IPS-15b (cell line): Measurements from ENCODE around the gene CCDC186.
A peak's percentile ranks its signal among the peaks of the same experiment; 100 is the strongest.

ENCODE experiments used
- H3K27me3 ChIP-seq: one replicate; pipeline ENCODE4 v1.6.1; 2013; ENCODE audit warnings: low read length; ENCODE audit not compliant: control insufficient read depth, insufficient read depth
- H3K36me3 ChIP-seq: one replicate; pipeline ENCODE4 v1.6.1; 2013; ENCODE audit warnings: low read length; ENCODE audit not compliant: control insufficient read depth, insufficient read depth
- H3K4me1 ChIP-seq: one replicate; pipeline ENCODE4 v1.6.1; 2013; ENCODE audit warnings: mild to moderate bottlenecking, low read length; ENCODE audit not compliant: control insufficient read depth, insufficient read depth
- H3K4me3 ChIP-seq: one replicate; pipeline ENCODE4 v1.5.1; 2013; ENCODE audit warnings: low read depth, low read length
- H3K9ac ChIP-seq: one replicate; pipeline ENCODE4 v1.6.1; 2013; ENCODE audit warnings: low read depth, mild to moderate bottlenecking, low read length
- H3K9me3 ChIP-seq: one replicate; pipeline ENCODE4 v1.6.1; 2013; ENCODE audit warnings: mild to moderate bottlenecking, low read length; ENCODE audit not compliant: control insufficient read depth, insufficient read depth

Gene CCDC186

DNA sequence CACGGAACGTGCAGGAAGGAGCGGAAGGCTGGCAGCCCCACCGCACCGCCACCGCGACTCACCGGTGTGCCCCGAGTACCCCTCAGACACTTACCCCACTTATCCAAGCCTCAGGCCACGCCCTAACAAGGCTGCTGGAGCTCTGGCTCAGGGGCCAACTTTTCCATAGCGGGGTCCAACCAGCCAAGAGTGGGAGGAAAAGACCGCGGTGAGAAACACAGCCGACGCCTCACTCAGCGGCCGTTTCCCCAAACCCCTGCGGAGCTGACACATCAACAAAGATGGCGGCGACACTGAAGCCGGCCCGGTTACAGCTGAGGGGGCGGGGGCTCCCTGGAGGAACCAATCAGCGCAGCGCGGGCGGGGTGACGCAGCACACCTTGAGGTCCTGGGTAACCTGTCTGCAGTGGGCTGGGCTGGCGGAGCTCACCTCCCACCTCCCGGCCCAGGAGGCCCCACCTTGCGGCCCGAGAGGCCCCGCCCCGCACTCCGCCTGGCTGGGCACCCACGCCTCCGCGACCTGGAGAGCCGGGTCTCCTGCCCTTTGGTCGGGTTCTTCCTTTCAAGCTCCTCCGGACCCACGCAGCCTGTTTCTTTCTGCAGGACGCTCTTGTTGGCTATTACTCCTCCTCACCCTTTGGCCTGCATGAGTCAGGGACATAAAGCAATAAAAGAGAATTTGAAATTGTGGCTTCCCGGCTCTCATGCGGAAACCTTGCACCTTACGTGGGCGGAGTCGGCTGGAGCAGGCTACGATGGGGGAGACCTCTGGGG is at the start of gene CCDC186:
Gene CCDC186 (minus strand): TSS at position 283 of the 774 bp plus-strand sequence. CDS start 10,935 bp downstream, outside the sequence.
- peaks cover 7% of the 10 kb centered on the region for H3K4me1 ChIP-seq
- peak within 1 kb of the TSS; percentile 93 for H3K9ac ChIP-seq
- peaks cover 21% of the 10 kb centered on the region for H3K27me3 ChIP-seq
- H3K9me3 ChIP-seq, result no peaks in the 10 kb centered on the region
- peak within 1 kb of the TSS; percentile 96 for H3K4me3 ChIP-seq
- no peaks in the 10 kb centered on the region for H3K36me3 ChIP-seq

DNA sequence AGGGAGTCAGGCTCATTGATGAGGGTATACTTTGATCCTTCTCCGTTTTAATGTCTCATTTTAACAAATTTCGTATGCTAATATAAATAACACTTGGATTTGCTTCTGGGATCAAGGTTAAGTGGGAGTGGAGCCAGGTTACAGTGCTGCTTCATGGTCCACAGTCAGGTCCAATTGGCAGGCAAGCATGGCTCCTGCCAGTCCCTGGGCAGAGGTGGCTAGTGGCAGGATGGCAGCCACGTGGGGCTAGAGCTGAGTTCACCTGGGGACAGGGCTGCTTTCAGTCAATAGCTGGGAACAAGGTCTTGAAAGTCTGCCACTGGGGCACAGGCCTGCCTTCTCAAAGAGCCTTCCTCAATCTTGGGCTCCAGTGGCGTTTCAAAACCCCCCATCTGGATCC is 49.1 kb upstream of the CCDC186 start:
- Histone ChIP-seq H3K9me3 (no peaks in the 10 kb centered on the region), H3K9ac (no peak overlapping the region), H3K4me1 (no peaks in the 10 kb centered on the region), H3K4me3 (no peak overlapping the region), H3K36me3 (no peaks in the 10 kb centered on the region), H3K27me3 (no peaks in the 10 kb centered on the region)

DNA sequence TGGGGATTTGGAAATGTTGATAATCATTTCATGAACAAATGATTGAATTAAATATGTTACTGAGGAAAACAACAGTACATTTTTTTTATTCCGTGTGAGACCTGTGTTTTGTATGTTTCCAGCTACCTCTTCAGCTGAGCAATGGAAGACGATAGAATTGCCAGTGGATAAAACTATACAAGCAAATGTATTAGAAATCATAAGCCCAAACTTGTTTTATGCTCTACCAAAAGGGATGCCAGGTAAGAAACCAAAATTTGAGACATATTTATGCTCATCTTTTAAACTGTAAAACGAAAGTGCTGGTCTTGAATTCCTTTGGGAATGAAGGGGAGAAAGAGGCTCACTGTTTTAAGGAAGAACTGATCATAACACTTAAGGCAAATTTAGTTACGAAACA is 47.2 kb upstream of the CCDC186 start:
- Histone ChIP-seq H3K4me3 (no peak overlapping the region), H3K9ac (no peak overlapping the region), H3K27me3 (no peaks in the 10 kb centered on the region), H3K36me3 (no peaks in the 10 kb centered on the region), H3K9me3 (no peaks in the 10 kb centered on the region), H3K4me1 (no peaks in the 10 kb centered on the region)

DNA sequence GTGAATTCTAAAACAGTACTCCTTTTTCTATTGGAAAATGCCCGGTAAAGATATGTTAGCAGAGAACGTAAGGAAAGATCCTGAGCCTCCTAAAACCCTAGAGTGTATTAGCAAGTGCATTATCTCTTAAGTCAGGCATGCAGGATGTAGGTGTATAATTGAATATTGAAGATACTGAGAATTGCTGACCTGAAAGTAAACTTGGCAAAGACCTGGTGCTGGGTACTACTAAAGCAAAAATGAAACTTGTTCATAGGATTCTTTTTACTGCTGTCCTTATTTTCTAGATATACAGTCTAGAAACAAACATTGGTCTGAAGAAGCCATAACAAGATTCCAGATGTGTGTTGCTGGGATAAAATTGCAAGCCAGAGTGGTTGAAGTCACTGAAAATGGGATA is 46.3 kb upstream of the CCDC186 start:
- H3K36me3 ChIP-seq, result no peaks in the 10 kb centered on the region
- no peak overlapping the region for H3K9ac ChIP-seq
- H3K27me3 ChIP-seq, result no peaks in the 10 kb centered on the region
- H3K9me3 ChIP-seq, result no peaks in the 10 kb centered on the region
- H3K4me1 ChIP-seq, result no peaks in the 10 kb centered on the region
- no peak overlapping the region for H3K4me3 ChIP-seq

DNA sequence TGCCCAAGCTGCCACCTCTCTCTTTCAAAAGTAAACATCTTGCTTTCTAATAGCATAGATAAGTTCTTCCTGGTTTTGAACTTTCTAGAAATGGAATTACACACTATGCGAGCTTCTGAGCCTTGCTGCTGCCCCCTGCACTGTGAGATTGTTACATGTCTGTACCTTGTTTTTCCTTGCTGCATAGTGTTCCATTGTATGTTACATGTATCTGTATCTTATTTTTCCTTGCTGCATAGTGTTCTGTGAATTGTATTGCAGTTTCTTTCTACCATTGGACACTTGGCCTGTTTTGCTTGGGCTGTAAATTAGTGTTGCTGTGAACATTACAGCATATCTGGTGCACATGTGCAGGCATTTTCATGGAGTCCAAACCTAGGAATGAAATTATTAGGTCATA is 41.0 kb upstream of the CCDC186 start:
- no peak overlapping the region for H3K9ac ChIP-seq
- H3K36me3 ChIP-seq, result no peaks in the 10 kb centered on the region
- no peaks in the 10 kb centered on the region for H3K4me1 ChIP-seq
- no peaks in the 10 kb centered on the region for H3K9me3 ChIP-seq
- no peaks in the 10 kb centered on the region for H3K27me3 ChIP-seq
- no peak overlapping the region for H3K4me3 ChIP-seq

DNA sequence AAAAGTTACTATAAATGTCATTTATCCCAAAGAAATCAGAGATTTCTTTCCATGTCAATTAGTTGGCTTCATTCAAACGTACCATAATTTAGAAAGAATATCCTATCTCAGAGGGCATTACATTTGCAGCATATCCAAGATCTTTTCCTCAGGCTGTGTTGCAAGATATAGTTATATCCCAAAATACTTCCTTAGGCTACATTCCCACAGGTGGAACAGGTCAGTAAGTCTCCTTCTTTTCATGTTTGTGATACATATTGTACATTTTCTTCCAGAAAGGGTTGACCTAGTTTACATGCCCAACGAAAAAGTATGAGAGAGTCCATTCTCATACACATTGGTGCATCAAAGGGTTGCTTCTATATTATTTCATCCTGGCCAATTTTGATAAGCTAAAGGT is 38.1 kb upstream of the CCDC186 start:
- Histone ChIP-seq H3K36me3 (no peaks in the 10 kb centered on the region), H3K4me1 (no peaks in the 10 kb centered on the region), H3K9ac (no peak overlapping the region), H3K27me3 (no peaks in the 10 kb centered on the region), H3K9me3 (no peaks in the 10 kb centered on the region), H3K4me3 (no peak overlapping the region)

GRCh38 chr10:114208351-114208750 is 34.3 kb upstream of the CCDC186 start:
- no peak overlapping the region for H3K9ac ChIP-seq
- H3K9me3 ChIP-seq, result no peaks in the 10 kb centered on the region
- no peaks in the 10 kb centered on the region for H3K4me1 ChIP-seq
- no peaks in the 10 kb centered on the region for H3K36me3 ChIP-seq
- no peaks in the 10 kb centered on the region for H3K27me3 ChIP-seq
- no peak overlapping the region for H3K4me3 ChIP-seq

DNA sequence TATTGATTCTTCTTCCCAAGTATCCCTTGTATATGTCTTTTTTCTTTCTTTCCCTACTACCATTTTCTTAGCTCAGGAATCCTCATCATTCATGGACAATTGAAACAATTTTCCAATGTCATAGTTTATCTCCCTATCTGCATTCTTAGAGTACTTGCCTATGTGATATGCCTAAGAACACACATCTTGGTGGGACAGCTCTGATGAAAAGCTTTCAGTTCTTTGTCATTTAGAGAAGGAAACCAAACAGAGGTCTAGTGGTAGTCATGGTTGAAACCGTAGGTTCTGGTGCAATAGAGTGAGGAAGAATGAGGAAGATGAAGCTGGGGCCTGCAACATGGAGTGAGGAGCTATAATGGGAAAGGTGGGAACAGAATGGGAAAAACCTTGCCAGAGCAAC is 33.3 kb upstream of the CCDC186 start:
- Histone ChIP-seq H3K36me3 (no peaks in the 10 kb centered on the region), H3K9me3 (no peaks in the 10 kb centered on the region), H3K9ac (no peak overlapping the region), H3K27me3 (no peaks in the 10 kb centered on the region), H3K4me1 (no peaks in the 10 kb centered on the region), H3K4me3 (no peak overlapping the region)

- Histone ChIP-seq H3K36me3 (no peaks in the 10 kb centered on the region), H3K9me3 (no peaks in the 10 kb centered on the region)
Observed at GRCh38 chr10:114206902-114207301, 32.9 kb upstream of the CCDC186 start.

DNA sequence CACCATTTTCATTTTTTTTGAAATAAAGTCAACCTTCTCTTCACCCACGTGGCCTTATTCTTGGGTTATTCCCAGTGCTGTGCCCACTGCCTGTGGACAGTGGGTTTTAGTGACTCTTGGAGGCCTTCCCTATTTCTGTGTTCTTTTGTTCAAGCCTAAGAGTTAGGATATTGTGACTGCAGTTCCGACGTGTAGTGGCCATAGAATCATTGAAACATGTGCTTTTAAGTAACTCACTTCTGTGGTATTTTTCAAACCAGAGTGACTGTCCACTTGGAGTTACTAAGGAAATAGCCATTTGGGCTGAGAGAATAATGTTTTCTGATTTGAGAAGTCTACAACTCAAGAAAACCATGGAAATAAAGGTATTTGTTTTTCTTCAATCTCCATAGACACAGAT is 28.8 kb upstream of the CCDC186 start:
- Histone ChIP-seq H3K9ac (no peak overlapping the region), H3K36me3 (no peaks in the 10 kb centered on the region), H3K4me3 (no peak overlapping the region), H3K27me3 (no peaks in the 10 kb centered on the region), H3K4me1 (no peaks in the 10 kb centered on the region), H3K9me3 (no peaks in the 10 kb centered on the region)

More at GRCh38 chr10:114206902-114207301, 32.9 kb upstream of the CCDC186 start:
- H3K27me3 ChIP-seq, result no peaks in the 10 kb centered on the region
- no peaks in the 10 kb centered on the region for H3K4me1 ChIP-seq
- no peak overlapping the region for H3K4me3 ChIP-seq
- H3K9ac ChIP-seq, result no peak overlapping the region

DNA sequence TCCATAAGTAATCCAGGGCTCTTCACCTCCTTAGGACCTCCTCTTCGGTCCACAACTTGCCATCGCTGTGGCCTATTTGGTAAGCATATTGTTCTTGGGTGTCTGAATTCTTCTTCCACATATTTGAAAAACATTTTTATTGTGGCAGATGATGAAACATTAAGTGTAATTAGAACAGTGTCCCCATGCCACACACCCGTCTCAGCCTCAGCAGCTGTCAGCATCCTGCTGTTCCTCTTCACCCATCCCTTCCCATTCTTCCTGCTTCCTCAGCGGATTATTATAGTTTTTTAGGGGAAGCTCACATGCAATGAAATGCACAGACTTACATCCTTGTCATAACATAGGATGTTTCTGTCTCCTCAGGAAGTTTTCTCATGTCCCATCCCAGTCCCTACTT is 25.2 kb upstream of the CCDC186 start:
- Histone ChIP-seq H3K4me3 (no peak overlapping the region), H3K36me3 (no peaks in the 10 kb centered on the region), H3K9me3 (no peaks in the 10 kb centered on the region), H3K9ac (no peak overlapping the region), H3K27me3 (no peaks in the 10 kb centered on the region), H3K4me1 (no peaks in the 10 kb centered on the region)

DNA sequence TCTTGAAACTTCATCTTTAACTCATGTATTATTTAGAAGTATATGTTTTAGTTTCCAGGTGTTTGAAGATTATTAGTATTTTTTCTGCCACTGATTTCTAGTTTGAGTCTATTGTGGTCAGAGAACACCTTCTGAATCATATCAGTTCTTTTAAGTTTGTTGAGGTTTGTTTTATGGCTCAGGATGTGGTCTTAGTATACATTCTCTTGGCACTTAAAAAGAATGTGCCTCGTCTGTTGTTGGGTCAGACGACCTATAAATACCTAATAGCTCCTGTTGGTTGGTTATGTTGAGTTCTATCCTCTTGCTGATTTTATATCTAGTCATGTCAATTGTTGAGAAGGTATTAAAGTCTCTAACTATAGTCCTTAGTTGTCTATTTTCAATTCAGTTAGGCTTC is 21.1 kb upstream of the CCDC186 start:
- H3K9ac ChIP-seq, result no peak overlapping the region
- H3K27me3 ChIP-seq, result no peaks in the 10 kb centered on the region
- no peaks in the 10 kb centered on the region for H3K4me1 ChIP-seq
- no peak overlapping the region for H3K4me3 ChIP-seq
- H3K36me3 ChIP-seq, result no peaks in the 10 kb centered on the region
- no peaks in the 10 kb centered on the region for H3K9me3 ChIP-seq
